NCI-H460 (cell line): Measurements from ENCODE around the gene CDH6. TPM values are rescaled to one million over a fixed set of nuclear protein-coding genes. Genes with fewer than 3 reads are reported as not detected.
"Not testable (repeated sequence)": the region's sequence is repeated elsewhere in the genome, so short reads cannot be mapped to it uniquely, and the experiment has no call there.

Experiments
- DNase-seq: peaks from one replicate; pipeline ENCODE4 v3.0.0-alpha.2; 2016; ENCODE audit warnings: low read depth; ENCODE audit errors: extremely low read depth
- total RNA-seq: library from RNA; depleted of rRNA; stranded (reverse); fragments of >200 nt; shearing (Covaris generic); gene quantifications from 2 replicates; pipeline ENCODE4 v1.2.3, GENCODE V29; 2014

Gene CDH6
- total RNA-seq, 1 experiment from 2014 or later: 0.20 TPM

DNA sequence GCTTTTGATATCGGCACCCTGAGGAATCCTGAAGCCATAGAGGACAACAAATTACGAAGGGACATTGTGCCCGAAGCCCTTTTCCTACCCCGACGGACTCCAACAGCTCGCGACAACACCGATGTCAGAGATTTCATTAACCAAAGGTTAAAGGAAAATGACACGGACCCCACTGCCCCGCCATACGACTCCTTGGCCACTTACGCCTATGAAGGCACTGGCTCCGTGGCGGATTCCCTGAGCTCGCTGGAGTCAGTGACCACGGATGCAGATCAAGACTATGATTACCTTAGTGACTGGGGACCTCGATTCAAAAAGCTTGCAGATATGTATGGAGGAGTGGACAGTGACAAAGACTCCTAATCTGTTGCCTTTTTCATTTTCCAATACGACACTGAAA, 129.5 kb downstream of the CDH6 start:
- no peak for DNase-seq

- DNase-seq: no peak
Observed at GRCh38 chr5:31324842-31325241, 131.4 kb downstream of the CDH6 start.

- no peak for DNase-seq
Observed at GRCh38 chr5:31328040-31328733, 134.7 kb downstream of the CDH6 start.

DNA sequence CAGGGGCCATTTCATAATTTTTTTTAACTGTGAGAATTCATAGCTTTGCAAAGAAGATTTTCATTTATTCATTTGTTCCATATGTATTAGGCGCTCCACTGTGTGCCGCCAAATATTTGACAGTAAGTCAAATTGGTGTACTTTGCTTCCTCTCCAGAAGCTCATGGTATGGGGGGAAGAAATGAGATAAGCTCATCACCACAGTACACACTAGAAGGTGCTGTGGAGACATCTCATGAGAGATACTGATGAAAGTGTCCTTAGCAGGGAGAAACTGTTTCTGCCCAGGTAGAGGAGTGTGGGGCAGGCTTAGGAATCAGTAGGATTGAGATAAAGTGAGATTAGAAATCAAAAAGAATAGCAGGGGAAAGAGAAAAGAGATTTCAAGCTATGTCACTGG, 136.2 kb downstream of the CDH6 start:
- no peak for DNase-seq

DNA sequence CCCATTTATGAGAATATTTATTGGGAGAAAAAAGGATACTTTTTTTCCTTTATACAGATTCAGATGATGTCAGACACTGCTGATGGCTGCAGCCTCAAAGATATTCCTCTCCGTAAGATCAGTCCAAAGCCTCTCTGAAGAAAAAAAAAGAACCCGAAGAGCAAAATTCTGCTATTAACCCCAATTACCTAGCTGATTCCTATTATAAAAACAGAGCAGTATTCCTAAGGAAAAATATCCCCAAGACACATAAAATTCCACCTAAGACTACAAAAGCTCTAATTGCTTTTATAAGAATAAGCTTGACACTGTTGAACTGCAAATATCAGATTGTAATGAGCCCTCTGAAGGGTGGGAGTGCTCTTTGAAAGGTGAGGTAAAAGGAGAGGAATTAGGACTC, 138.7 kb downstream of the CDH6 start:
- DNase-seq: no peak

DNA sequence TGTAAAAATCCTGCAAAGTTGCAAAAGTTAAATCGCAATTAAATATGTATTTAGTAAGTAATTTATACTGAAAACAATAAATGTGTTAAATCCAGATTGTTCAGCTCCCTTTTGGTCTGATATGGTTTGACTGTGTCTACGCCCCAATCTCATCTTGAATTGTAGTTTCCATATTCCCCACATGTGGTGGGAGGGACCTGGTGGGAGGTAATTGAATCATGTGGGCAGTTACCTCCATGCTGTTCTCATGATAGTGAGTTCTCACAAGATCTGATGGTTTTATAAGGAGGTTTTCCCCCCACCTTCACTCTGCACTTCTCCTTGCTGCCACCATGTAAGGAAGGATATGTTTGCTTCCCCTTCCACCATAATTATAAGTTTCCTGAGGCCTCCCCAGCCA, 140.0 kb downstream of the CDH6 start:
- no peak for DNase-seq

DNA sequence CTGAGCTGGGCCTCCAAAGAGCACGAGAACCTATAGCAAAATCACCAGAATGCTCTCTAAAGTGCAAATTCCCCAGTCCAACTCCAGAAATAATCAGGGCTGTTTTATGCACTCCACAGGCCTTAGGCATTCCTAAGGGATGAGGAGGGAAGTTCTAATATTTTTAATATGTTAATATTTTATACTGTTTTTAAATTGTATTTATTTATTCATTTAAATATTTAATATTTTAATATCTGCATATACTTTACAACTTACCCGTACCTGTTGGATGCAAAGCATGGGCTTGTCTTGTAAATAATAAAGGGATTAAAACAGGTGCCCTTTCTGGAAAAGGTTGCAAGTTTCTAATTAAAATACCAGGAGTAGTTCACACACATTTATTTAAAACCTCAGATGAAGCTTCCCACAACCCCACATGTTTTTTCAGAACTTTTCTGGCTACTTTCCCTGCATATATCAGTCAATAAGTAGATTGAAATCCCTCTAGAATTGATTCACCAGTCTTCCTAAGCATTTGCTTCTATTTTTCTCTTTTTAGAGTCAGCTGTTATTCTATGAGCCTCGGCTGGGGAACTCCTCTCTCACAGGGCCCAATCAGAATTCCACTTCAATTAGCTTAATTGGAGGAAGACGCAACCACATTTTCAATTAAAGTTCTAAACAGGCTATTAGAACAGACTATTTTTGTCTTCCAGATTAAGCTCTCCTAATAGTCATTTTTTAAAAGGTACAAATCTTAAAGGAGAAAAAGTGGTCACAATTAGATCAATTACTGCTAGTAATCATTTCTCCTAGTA, 140.8 kb downstream of the CDH6 start:
- DNase-seq: no peak

DNA sequence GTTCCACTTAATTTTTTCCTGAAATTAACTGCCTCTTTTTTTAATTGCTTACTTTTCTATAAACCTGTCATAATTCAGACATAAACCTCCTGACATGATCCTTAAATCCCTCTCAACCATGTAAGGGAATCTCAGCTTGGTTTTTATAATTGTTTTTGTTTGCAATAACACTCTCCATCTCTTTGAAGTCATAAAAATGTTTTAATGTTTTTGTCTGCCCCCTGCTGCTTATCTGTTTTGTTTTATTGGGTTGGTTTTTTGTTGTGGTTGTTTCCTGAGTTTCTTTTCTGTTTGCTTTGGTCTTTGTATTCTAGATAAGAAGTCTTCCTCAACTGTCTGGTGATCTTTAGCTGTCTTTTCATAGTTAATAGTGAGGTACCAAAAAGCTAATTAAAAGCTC, 142.0 kb downstream of the CDH6 start:
- DNase-seq: no peak

- DNase-seq: no peak
Observed at GRCh38 chr5:31343946-31344345, 150.5 kb downstream of the CDH6 start.

DNA sequence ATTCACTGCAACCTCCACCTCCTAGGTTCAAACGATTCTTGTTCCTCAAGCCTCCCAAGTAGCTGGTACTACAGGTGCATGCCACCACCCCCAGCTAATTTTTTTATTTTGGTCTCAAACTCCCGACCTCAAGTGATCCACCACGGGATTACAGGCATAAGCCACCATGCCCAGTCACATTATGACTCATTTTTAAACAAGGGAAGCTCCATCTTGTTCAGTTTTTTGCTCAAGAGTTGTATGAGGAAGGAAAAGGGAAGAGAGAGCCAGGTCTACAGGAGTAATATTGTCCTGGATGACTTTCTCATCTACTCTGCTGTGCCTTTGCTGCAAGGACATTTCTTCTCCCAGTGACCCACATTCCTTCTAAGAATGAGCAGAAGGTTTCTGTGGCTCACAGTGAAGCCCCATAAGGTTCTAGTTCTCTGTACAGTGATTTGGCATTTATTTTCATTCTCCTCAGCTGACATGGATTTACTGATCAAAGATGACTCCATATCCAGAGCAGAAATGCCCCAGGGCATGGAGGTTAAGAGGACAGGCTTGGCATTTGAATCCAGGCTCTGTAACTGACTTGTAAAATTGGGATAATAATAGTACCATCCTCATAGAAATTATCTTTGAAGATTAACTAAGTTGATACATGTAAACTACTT, 153.5 kb downstream of the CDH6 start:
- no peak for DNase-seq

DNA sequence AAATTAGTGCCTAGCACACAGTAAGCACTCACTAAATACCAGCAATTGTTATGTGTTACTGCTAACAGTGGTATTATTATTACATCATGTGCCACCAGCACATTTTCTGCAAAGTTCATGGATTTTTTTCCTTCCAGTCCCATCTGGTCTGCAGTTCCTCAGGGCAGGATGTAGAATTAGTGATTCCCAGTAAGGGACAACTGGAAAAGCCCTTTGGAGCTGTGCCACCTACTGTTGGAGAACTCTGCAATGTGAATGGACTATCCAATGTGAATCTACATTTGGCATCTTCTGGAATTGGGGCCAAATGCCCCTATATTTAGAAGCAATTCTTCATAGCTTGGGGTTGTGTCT, 154.0 kb downstream of the CDH6 start:
- DNase-seq: no peak

DNA sequence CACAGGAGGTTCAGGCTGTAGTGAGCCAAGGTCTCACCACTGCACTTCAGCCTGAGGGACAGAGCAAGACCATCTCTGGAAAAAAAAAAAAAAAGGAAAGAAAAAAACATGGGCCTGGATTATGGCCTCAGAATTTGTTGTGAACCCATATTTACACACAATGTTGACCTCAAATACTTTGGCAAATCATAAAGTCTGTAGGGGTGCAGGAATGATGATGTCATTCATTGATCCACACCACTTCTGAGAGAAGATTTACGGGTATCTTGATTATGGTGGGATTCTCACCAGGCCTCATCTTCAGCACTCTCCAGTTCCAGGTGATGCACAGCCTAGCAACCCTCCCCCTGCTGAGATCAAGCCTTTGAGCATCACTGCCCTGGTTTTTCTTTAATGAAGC, 156.9 kb downstream of the CDH6 start:
- no peak for DNase-seq

GRCh38 chr5:31355337-31355736, 161.9 kb downstream of the CDH6 start:
- no peak for DNase-seq

DNA sequence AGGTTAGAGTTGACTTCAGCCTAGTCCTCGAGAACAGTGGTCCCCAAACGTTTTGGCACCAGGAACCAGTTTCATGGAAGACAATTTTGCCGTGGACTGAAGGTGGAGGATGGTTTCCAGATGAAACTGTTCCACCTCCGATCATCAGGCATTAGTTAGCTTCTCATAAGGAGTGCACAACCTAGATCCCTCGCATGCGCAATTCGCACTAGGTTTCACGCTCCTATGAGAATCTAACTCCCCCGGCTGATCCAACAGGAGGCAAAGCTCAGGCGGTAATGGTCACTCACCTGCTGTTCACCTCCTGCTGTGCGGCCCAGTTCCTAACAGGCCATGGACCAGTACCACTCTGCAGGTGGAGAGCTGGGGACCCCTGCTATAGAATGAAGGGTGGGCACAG, 163.6 kb downstream of the CDH6 start:
- DNase-seq: no peak

DNA sequence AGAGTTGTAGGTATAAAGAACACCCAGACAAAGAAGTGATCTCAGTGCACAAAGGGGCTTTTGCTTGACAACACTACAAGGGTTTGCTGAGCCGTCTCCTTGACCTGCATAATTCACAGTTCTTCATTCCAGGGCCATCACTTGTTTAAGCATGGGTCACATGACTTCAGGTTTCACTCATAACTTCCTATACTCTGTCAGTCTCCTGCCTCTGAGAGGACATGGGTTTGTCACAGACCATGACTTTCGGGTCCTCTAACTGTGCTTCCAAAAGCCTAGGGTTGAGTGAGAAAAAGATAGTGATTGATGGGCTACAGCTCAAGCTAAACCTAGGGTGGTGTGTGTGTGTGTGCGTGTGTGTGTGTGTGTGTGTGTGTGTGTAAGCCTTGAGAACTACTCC, 166.4 kb downstream of the CDH6 start:
- no peak for DNase-seq

DNA sequence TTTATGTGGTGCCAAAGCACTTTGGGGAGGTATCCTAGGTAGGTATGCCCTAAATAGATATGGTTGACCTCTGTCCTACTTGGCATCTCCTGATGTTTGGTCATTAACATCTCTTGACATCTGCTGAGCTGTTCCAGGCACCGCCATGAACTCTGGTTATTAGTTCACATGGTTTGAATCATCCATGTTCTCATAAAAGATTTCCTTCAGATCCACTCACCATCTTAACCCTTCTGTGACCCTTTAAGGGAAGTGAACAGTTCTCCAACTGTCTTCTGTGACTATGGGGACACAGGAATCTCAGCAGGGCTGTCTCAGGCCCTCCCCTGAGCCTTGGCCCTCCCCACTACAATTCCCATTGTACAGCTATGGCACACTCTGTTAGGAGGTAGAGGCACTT, 167.7 kb downstream of the CDH6 start:
- no peak for DNase-seq

DNA sequence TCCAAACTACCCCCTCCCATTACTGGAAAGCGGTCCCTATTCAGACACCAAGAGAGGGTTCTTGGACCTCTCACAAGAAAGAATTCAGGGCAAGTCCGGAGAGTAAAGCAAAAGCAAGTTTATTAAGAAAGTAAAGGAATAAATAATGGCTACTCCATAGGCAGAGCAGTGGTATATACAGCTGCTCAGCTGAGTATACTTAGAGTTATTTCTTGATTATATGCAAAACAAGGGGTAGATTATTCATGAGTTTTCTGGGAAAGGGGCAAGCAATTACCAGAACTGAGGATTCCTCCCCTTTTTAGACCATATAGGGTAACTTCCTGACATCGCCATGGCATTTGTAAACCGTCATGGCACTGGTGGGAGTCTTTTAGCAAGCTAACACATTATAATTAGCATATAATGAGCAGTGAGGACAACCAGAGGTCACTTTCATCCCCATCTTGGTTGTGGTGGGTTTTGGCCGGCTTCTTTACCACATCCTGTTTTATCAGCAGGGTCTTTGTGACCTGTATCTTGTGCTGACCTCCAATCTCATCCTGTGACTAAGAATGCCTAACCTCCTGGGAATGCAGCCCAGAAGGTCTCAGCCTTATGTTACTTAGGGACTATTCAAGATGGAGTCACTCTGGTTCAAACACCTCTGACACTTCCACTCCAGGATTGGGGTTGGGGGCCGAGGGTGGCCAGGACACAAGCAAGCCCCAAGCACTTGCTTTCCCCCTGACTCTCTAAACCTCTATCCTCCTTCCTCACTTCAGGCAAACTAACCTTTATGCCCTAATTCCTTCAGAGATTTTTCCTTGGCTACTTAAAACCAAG, 168.4 kb downstream of the CDH6 start:
- DNase-seq: not testable (repeated sequence)

DNA sequence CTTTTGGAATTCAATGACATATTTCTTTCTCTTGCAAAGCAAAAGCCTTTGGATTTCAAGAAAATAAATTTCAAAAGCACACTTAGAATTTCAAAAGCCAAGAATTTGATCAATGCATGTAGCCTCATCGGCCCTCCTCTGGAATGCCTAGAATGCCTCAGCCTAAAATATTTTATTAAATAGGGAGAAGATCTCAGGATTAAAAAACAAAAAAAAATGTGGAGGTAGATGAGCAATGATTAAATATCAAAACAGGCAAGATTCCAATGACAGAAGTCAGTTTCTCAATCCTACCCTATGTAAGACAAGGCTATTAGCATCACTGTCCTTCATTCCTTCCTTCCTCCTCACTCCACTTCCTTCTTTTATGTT, 169.0 kb downstream of the CDH6 start:
- no peak for DNase-seq

DNA sequence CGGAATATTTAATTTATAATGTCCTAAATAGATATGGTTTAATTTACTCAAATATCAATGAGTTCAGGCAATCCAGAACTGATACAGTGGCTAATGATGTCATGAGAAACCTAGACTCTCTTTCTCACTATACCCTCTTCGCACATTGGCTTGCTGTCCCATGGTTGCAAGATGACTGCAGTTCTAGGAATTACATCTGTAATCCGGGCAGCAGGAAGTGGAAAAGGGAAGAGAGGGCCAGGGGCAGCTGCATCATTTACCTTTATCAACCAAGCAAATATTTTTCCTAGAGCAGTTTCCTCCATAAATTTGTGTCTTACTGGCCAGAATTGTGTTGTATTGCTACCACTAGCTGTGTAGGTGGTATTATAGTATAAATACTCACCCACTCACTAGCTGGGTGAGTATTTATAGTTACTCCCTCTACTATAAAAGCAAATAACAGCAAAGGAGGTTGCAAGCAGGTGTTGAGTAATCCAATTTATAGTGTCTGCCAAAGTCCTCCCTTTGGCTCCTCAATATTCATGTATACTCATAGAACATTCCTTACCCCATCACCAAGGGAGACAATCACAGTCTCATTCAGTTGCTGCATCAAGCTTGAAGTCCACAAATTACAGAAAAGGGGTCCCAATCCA, 169.6 kb downstream of the CDH6 start:
- DNase-seq: no peak

- no peak for DNase-seq
Observed at GRCh38 chr5:31364881-31365636, 171.6 kb downstream of the CDH6 start.
